AG04450 (cell line): Measurements from ENCODE around the gene COL10A1. TPM values are rescaled to one million over a fixed set of nuclear protein-coding genes. Genes with fewer than 3 reads are reported as not detected.

Experiments used
- CTCF ChIA-PET: fragments of 300-600, 350-600 bp; formaldehyde crosslinking; extraction: SDS; loops from one replicate; lab custom pipeline; 2022; ENCODE audit warnings: antibody characterized with exemption, inconsistent platforms; lab: Charles Lee
- POLR2A ChIA-PET: fragments of 350-600 bp; formaldehyde crosslinking; extraction: SDS; loops from one replicate; lab custom pipeline; 2021; ENCODE audit warnings: antibody characterized with exemption, inconsistent platforms; lab: Yijun Ruan, JAX
- DNase-seq: peaks from one replicate; pipeline ENCODE4 v3.0.0-alpha.2; 2011; ENCODE audit warnings: low read depth, low spot score
- H3K27ac ChIP-seq: one replicate; pipeline ENCODE4 v1.5.1; 2012; ENCODE audit warnings: low read depth, low read length, control low read depth
- H3K27me3 ChIP-seq: one replicate; pipeline ENCODE4 v1.6.0; 2012; ENCODE audit warnings: low read length; ENCODE audit not compliant: control insufficient read depth, insufficient read depth
- H3K4me3 ChIP-seq: 2 replicates; pipeline ENCODE4 v1.5.1; 2011; ENCODE audit warnings: mild to moderate bottlenecking, low read depth, low read length, control low read depth
- H3K9me3 ChIP-seq: 2 replicates; pipeline ENCODE4 v1.5.1; 2012; ENCODE audit warnings: low read length; ENCODE audit not compliant: control insufficient read depth, insufficient read depth
- polyA plus RNA-seq: library from polyadenylated mRNA; depleted of rRNA; stranded (reverse); fragments of >200 nt; gene quantifications from 2 replicates; pipeline ENCODE4 v1.2.3, GENCODE V29; 2011
- TF ChIP-seq, protein P1 (sequence below): IDR thresholded peaks from 2 replicates; pipeline ENCODE4 v1.5.1; 2011; ENCODE audit warnings: low read depth, low read length, control low read depth, inconsistent platforms

COL10A1 gene
- polyA plus RNA-seq, 1 experiment, result 0.10 TPM

DNA sequence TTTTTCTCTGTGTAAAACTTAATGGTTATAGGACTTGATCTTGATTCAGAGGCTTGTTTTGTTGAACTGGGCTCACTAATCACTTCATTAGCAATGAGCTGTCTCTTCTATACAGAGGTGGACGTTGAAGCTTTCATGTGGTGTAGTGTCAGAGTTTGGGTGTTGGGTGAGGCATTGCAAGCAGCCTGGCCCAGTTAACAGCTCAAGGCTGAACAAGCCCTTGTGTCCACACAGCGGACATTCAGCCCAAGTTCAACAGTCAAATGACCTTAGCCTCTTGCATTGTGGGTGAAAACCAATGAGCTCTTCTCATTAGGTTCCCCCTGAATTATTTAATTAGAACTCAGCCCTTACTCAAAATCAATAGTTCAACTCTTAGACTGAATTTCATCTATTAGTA is 12.5 kb downstream of the COL10A1 start:
- ChIA-PET CTCF (interaction anchor here (2.2 to 5.0 kb wide), 5 partner anchors 11 to 103 kb away, joined by 9 to 42 read pairs (median 27); partner anchors contain the start of gene COL10A1), POLR2A (no interaction called here)
- Histone ChIP-seq H3K9me3 (no peaks in the 10 kb centered on the region), H3K4me3 (no peak overlapping the region), H3K27me3 (no peaks in the 10 kb centered on the region), H3K27ac (no peak overlapping the region)
- no peak for DNase-seq
- TF ChIP-seq, protein P1, sequence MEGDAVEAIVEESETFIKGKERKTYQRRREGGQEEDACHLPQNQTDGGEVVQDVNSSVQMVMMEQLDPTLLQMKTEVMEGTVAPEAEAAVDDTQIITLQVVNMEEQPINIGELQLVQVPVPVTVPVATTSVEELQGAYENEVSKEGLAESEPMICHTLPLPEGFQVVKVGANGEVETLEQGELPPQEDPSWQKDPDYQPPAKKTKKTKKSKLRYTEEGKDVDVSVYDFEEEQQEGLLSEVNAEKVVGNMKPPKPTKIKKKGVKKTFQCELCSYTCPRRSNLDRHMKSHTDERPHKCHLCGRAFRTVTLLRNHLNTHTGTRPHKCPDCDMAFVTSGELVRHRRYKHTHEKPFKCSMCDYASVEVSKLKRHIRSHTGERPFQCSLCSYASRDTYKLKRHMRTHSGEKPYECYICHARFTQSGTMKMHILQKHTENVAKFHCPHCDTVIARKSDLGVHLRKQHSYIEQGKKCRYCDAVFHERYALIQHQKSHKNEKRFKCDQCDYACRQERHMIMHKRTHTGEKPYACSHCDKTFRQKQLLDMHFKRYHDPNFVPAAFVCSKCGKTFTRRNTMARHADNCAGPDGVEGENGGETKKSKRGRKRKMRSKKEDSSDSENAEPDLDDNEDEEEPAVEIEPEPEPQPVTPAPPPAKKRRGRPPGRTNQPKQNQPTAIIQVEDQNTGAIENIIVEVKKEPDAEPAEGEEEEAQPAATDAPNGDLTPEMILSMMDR, result no peak

DNA sequence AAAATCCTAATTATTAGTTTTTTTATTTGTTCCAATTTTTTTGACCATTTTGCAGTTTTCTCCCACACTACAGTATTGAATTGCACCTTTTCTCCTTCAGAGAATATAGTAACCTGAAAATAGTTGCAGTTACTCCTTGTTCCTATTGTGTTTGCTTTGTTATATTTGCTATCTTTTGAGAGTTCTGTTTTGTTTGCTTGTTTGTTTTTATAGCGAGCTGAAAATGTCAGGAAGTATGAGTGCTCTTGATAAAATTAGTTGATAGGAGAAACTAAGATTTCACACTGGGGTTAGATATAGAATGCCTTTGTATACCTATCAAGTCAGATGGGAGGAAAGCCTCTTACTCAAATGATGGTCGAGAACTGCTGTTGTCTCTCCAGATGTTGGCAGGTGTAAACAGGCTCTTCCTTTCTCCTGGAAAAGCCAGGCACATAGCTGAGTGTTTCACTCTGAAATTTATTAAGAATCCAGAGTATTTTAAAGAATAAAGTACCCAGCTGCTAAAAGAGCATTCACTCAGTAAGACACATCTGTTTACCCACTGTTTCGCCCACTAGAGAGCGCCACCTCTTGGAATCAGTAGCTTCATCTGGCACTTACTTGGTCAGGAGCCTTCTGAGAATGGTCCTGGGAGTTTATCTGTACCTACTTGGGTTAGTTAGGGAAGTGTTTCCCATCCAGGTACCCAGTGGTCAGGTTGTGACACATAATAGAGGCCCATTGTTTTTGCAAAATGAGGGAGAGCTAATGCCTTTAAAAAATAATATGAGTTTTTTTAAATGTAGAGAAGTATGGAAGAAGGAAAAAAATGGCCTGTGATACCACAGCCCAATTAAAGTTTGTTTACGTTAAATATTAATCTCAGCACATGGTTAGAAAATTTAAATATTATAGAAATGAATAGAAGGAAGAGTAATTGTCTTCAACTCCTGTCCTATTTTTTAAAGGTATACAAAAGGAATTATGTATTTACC is 14.1 kb downstream of the COL10A1 start:
- H3K27me3 ChIP-seq, result no peaks in the 10 kb centered on the region
- no peak overlapping the region for H3K27ac ChIP-seq
- POLR2A ChIA-PET, result no interaction called here
- TF ChIP-seq, protein P1, result peak; percentile 70
- H3K9me3 ChIP-seq, result no peaks in the 10 kb centered on the region
- CTCF ChIA-PET, result interaction anchor here (0.6 to 5.0 kb wide), 28 partner anchors 10 to 533 kb away, joined by 3 to 42 read pairs (median 4); partner anchors contain the start of gene COL10A1
- DNase-seq, result no peak
- no peak overlapping the region for H3K4me3 ChIP-seq

DNA sequence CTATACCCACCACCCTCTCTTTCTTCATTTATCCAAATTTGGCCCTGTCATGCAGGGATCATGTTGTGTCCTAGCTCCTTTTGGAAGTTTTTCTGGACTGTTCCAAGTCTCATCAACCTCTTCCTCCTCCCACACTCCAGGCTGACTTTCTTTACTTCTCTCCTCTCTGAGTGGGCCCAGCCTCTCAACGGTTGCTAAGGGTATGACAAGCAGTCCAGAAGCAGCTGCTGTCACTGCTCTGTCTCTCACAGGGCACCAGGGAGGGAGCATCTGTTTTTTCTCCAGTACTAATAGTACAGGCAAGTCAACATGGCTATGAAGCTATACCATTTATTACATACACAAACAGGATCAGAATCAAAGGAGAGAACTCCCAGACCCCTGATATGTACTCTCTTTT is 17.1 kb downstream of the COL10A1 start:
- no peak for DNase-seq
- ChIA-PET POLR2A (no interaction called here), CTCF (interaction anchor here (0.6 to 2.2 kb wide), 4 partner anchors 8 to 548 kb away, joined by 5 to 12 read pairs (median 5); no protein-coding TSS in a partner anchor)
- TF ChIP-seq, protein P1, result no peak
- H3K9me3 ChIP-seq, result no peaks in the 10 kb centered on the region
- H3K4me3 ChIP-seq, result no peak overlapping the region
- no peak overlapping the region for H3K27ac ChIP-seq
- no peaks in the 10 kb centered on the region for H3K27me3 ChIP-seq

DNA sequence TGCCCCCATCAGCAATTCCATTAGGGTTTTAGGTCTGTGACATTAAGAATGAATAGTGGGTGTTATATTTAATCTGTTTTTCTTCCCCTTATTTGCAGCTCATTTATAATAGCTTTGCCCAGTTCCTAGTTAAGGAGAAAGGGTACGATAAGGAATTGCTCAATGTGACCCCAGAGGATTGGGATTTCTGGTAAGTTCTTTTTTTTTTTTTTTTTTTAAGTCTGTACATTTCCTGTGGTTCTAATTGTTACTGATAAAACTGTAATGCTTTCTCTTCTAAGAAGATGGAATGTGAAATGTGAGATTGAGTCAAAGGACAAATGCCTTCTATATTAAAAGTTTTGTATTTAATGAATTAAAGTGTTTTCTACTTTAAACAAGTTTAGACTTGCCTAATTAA is 19.8 kb downstream of the COL10A1 start:
- DNase-seq, result no peak
- CTCF ChIA-PET, result interaction anchor here (0.6 to 2.8 kb wide), 5 partner anchors 9 to 906 kb away, joined by 3 to 15 read pairs (median 7); no protein-coding TSS in a partner anchor
- TF ChIP-seq, protein P1, result no peak
- POLR2A ChIA-PET, result interaction anchor here (0.7 kb wide), 2 partner anchors 105 to 145 kb away, joined by 3 to 4 read pairs; no protein-coding TSS in a partner anchor
- Histone ChIP-seq H3K27ac (no peak overlapping the region), H3K9me3 (no peaks in the 10 kb centered on the region; the same call in 1 of the 2 replicates), H3K27me3 (no peaks in the 10 kb centered on the region), H3K4me3 (no peak overlapping the region)
